ENCODE data around the gene SLC35D3.
"Not testable (repeated sequence)": the region's sequence is repeated elsewhere in the genome, so short reads cannot be mapped to it uniquely, and the experiment has no call there.

SLC35D3 gene

GRCh38 chr6:136945072-136945471 lies 23.0 kb downstream of the SLC35D3 start:
- DNase-seq (ENCODE audit: low read depth), result no peak
- no peak for TF ChIP-seq CTCF (IDR thresholded peaks at IDR 0.05; ENCODE audit: low read length, missing control alignments)
- no peak overlapping the region for H3K4me3 ChIP-seq (replicated peaks; ENCODE audit: low read depth, low read length)

GRCh38 chr6:136945711-136946121 lies 23.6 kb downstream of the SLC35D3 start:
- no peak overlapping the region for H3K4me3 ChIP-seq (replicated peaks; ENCODE audit: low read depth, low read length)
- no peak for DNase-seq (ENCODE audit: low read depth)
- no peak for TF ChIP-seq CTCF (IDR thresholded peaks at IDR 0.05; ENCODE audit: low read length, missing control alignments)

- TF ChIP-seq CTCF (IDR thresholded peaks at IDR 0.05; ENCODE audit: low read length, missing control alignments), result no peak
- H3K4me3 ChIP-seq (replicated peaks; ENCODE audit: low read depth, low read length), result no peak overlapping the region
- DNase-seq (ENCODE audit: low read depth), result no peak
These were observed 24.9 kb downstream of the SLC35D3 start for GRCh38 chr6:136947037-136947436.

GRCh38 chr6:136949957-136950356 lies 27.9 kb downstream of the SLC35D3 start:
- not testable (repeated sequence) for DNase-seq (ENCODE audit: low read depth); H3K4me3 ChIP-seq (replicated peaks; ENCODE audit: low read depth, low read length)

GRCh38 chr6:136950436-136951126 lies 28.5 kb downstream of the SLC35D3 start:
- TF ChIP-seq CTCF (IDR thresholded peaks at IDR 0.05; ENCODE audit: low read length, missing control alignments), result no peak
- no peak overlapping the region for H3K4me3 ChIP-seq (replicated peaks; ENCODE audit: low read depth, low read length)
- no peak for DNase-seq (ENCODE audit: low read depth)

GRCh38 chr6:136952714-136953260 lies 30.7 kb downstream of the SLC35D3 start:
- no peak for TF ChIP-seq CTCF (IDR thresholded peaks at IDR 0.05; ENCODE audit: low read length, missing control alignments)
- H3K4me3 ChIP-seq (replicated peaks; ENCODE audit: low read depth, low read length), result no peak overlapping the region
- DNase-seq (ENCODE audit: low read depth), result no peak

GRCh38 chr6:136955123-136955522 lies 33.0 kb downstream of the SLC35D3 start:
- no peak for DNase-seq (ENCODE audit: low read depth)
- no peak for TF ChIP-seq CTCF (IDR thresholded peaks at IDR 0.05; ENCODE audit: low read length, missing control alignments)
- H3K4me3 ChIP-seq (replicated peaks; ENCODE audit: low read depth, low read length), result no peak overlapping the region

All from fibroblast of pulmonary artery (primary cell).